Neuronal stem cell (in vitro differentiated cells): ENCODE measurements around the gene KLHL21.

Source experiments
- DNase-seq: peaks from one replicate; pipeline ENCODE4 v3.0.0-alpha.2; 2013; ENCODE audit warnings: low spot score
- H2AFZ ChIP-seq: one replicate; pipeline ENCODE4 v1.6.1; 2013; ENCODE audit warnings: mild to moderate bottlenecking, low read length, inconsistent platforms
- H2AK5ac ChIP-seq: 2 replicates; pipeline ENCODE4 v1.6.1; 2013; ENCODE audit warnings: low read depth, mild to moderate bottlenecking, inconsistent platforms, low read length, moderate library complexity, mixed read lengths
- H2BK120ac ChIP-seq: 2 replicates; pipeline ENCODE4 v1.6.1; 2013; ENCODE audit warnings: low read depth, mild to moderate bottlenecking, inconsistent platforms, low read length, moderate library complexity, mixed read lengths
- H2BK12ac ChIP-seq: one replicate; pipeline ENCODE4 v1.6.1; 2013; ENCODE audit warnings: low read length, inconsistent platforms
- H2BK15ac ChIP-seq: 2 replicates; pipeline ENCODE4 v1.6.1; 2013; ENCODE audit warnings: mild to moderate bottlenecking, low read length, inconsistent platforms, mixed read lengths
- H2BK5ac ChIP-seq: one replicate; pipeline ENCODE4 v1.6.1; 2013; ENCODE audit warnings: inconsistent platforms, mild to moderate bottlenecking, low read length, moderate library complexity
- H3K14ac ChIP-seq: one replicate; pipeline ENCODE4 v1.6.1; 2013; ENCODE audit warnings: low read length, inconsistent platforms
- H3K18ac ChIP-seq: 2 replicates; pipeline ENCODE4 v1.6.1; 2013; ENCODE audit warnings: low read length, inconsistent platforms
- H3K23ac ChIP-seq: 2 replicates; pipeline ENCODE4 v1.6.1; 2013; ENCODE audit warnings: low read depth, mild to moderate bottlenecking, mixed read lengths, low read length, inconsistent platforms; ENCODE audit not compliant: poor library complexity
- H3K27ac ChIP-seq: replicated peaks from 3 replicates; pipeline ENCODE4 v1.5.1; 2013; ENCODE audit warnings: low read length, inconsistent platforms
- H3K27me3 ChIP-seq, 3 experiments: 2 replicates each; pipeline ENCODE4 v1.6.1; 2013; ENCODE audit warnings: low read length in 3 of 3, mild to moderate bottlenecking in 2 of 3, inconsistent platforms in 1 of 3, low read depth in 1 of 3, mixed read lengths in 1 of 3, moderate library complexity in 1 of 3; ENCODE audit not compliant: control insufficient read depth in 3 of 3, insufficient read depth in 3 of 3
- H3K36me3 ChIP-seq, 2 donors: replicated peaks in 1 of 2; 2 replicates each; pipeline ENCODE4 v1.6.1; 2013; ENCODE audit warnings: low read length in 2 of 2; ENCODE audit not compliant: control insufficient read depth in 2 of 2, insufficient read depth in 2 of 2
- H3K4ac ChIP-seq: 2 replicates; pipeline ENCODE4 v1.6.1; 2013; ENCODE audit warnings: inconsistent platforms, mild to moderate bottlenecking, low read length, moderate library complexity
- H3K4me1 ChIP-seq, 2 donors: 1 replicate in 1 of 2; 2 replicates in 1 of 2; pipeline ENCODE4 v1.6.1; 2013; ENCODE audit warnings: low read length in 2 of 2, low read depth in 1 of 2; ENCODE audit not compliant: control insufficient read depth in 2 of 2, insufficient read depth in 1 of 2
- H3K4me2 ChIP-seq: one replicate; pipeline ENCODE4 v1.6.1; 2013; ENCODE audit warnings: mild to moderate bottlenecking, low read length, inconsistent platforms; ENCODE audit not compliant: insufficient read depth, poor library complexity, severe bottlenecking
- H3K4me3 ChIP-seq, 2 donors: 2 replicates each; pipeline ENCODE4 v1.5.1; 2013; ENCODE audit warnings: low read length in 2 of 2, mild to moderate bottlenecking in 2 of 2, inconsistent platforms in 1 of 2, moderate library complexity in 1 of 2
- H3K79me1 ChIP-seq: one replicate; pipeline ENCODE4 v1.6.1; 2013; ENCODE audit warnings: low read depth, mild to moderate bottlenecking, inconsistent platforms, low read length, moderate library complexity
- H3K9ac ChIP-seq: one replicate; pipeline ENCODE4 v1.6.1; 2013; ENCODE audit warnings: mild to moderate bottlenecking, low read depth, low read length, inconsistent platforms; ENCODE audit not compliant: poor library complexity
- H3K9me3 ChIP-seq, 2 donors: replicated peaks in 1 of 2; 2 replicates each; pipeline versions ENCODE3 to v1.6.1; 2013; ENCODE audit warnings: low read length in 2 of 2, mild to moderate bottlenecking in 2 of 2, inconsistent platforms in 1 of 2, low read depth in 1 of 2, mixed read lengths in 1 of 2, moderate library complexity in 1 of 2; ENCODE audit not compliant: control insufficient read depth in 2 of 2, insufficient read depth in 1 of 2
- H4K8ac ChIP-seq: one replicate; pipeline ENCODE4 v1.6.1; 2013; ENCODE audit warnings: low read depth, mild to moderate bottlenecking, inconsistent platforms, low read length, moderate library complexity
- H4K91ac ChIP-seq: one replicate; pipeline ENCODE4 v1.6.1; 2013; ENCODE audit warnings: low read length, low read depth, mild to moderate bottlenecking, inconsistent platforms; ENCODE audit not compliant: poor library complexity
- WGBS, 2 donors: extraction: QIAGEN DNeasy Blood & Tissue Kit; methylation state at CpG; one replicate each; pipeline ENCODE4 v1.1.7; 2013; ENCODE audit warnings: missing lambda C conversion rate in 2 of 2, mixed read lengths in 1 of 2; ENCODE audit not compliant: insufficient read length in 2 of 2, insufficient replicate concordance in 1 of 2; ENCODE audit errors: extremely low coverage in 2 of 2; 5-methylcytosine and 5-hydroxymethylcytosine counted together

KLHL21 gene

GRCh38 chr1:6594977-6595740 lies 7.5 kb downstream of the KLHL21 start:
- DNase-seq = no peak
- peaks cover 47 to 91% of the 10 kb centered on the region in 2 donors for H3K36me3 ChIP-seq
- H2BK15ac ChIP-seq = no peak overlapping the region
- H2BK5ac ChIP-seq = no peak overlapping the region
- no peak overlapping the region for H2BK120ac ChIP-seq
- no peak overlapping the region for H3K14ac ChIP-seq
- H4K91ac ChIP-seq = no peak overlapping the region
- no peak overlapping the region for H3K23ac ChIP-seq
- peaks cover 0 to 5% of the 10 kb centered on the region in 2 donors for H3K4me1 ChIP-seq
- H3K27me3 ChIP-seq = no peaks in the 10 kb centered on the region
- H3K27ac ChIP-seq = no peak overlapping the region
- no CpG with 5 or more reads among the region's 11 CpGs for WGBS, 2 donors
- H3K4ac ChIP-seq = no peak overlapping the region
- no peak overlapping the region for H2AFZ ChIP-seq
- no peak overlapping the region for H3K4me2 ChIP-seq
- no peak overlapping the region for H3K9ac ChIP-seq
- no peaks in the 10 kb centered on the region for H3K9me3 ChIP-seq
- H3K18ac ChIP-seq = no peak overlapping the region
- no peak overlapping the region for H3K4me3 ChIP-seq
- no peak overlapping the region for H4K8ac ChIP-seq
- no peak overlapping the region for H2BK12ac ChIP-seq
- H2AK5ac ChIP-seq = no peak overlapping the region
- peaks cover 12% of the 10 kb centered on the region for H3K79me1 ChIP-seq

GRCh38 chr1:6593810-6594209 lies 8.9 kb downstream of the KLHL21 start:
- H2BK5ac ChIP-seq = no peak overlapping the region
- no peak overlapping the region for H2BK120ac ChIP-seq
- H3K27me3 ChIP-seq = no peaks in the 10 kb centered on the region
- no peak overlapping the region for H3K23ac ChIP-seq
- H3K27ac ChIP-seq = no peak overlapping the region
- H3K4me2 ChIP-seq = no peak overlapping the region
- H2AFZ ChIP-seq = no peak overlapping the region
- no CpG with 5 or more reads among the region's 15 CpGs for WGBS, 2 donors
- H3K79me1 ChIP-seq = peaks cover 4% of the 10 kb centered on the region
- no peak overlapping the region for H4K8ac ChIP-seq
- no peaks in the 10 kb centered on the region for H3K9me3 ChIP-seq
- H3K4ac ChIP-seq = no peak overlapping the region
- H3K36me3 ChIP-seq = peaks cover 54 to 95% of the 10 kb centered on the region in 2 donors
- H3K18ac ChIP-seq = no peak overlapping the region
- H3K4me3 ChIP-seq = no peak overlapping the region
- no peak overlapping the region for H2BK12ac ChIP-seq
- no peak overlapping the region for H3K9ac ChIP-seq
- H2AK5ac ChIP-seq = no peak overlapping the region
- H2BK15ac ChIP-seq = no peak overlapping the region
- DNase-seq = no peak
- no peak overlapping the region for H4K91ac ChIP-seq
- no peaks in the 10 kb centered on the region for H3K4me1 ChIP-seq
- H3K14ac ChIP-seq = no peak overlapping the region

GRCh38 chr1:6592865-6593593 lies 9.6 kb downstream of the KLHL21 start:
- Histone ChIP-seq H2AK5ac (no peak overlapping the region), H2BK15ac (no peak overlapping the region), H3K9me3 (no peaks in the 10 kb centered on the region), H3K27me3 (no peaks in the 10 kb centered on the region), H3K4ac (no peak overlapping the region), H3K27ac (no peak overlapping the region), H4K8ac (no peak overlapping the region), H3K79me1 (peaks cover 5% of the 10 kb centered on the region), H3K4me2 (no peak overlapping the region), H3K36me3 (peaks cover 58 to 98% of the 10 kb centered on the region in 2 donors), H2BK5ac (peak overlapping the region; percentile 22), H4K91ac (no peak overlapping the region), H3K14ac (no peak overlapping the region), H2AFZ (no peak overlapping the region), H3K23ac (peak overlapping the region; percentile 38), H3K9ac (peak overlapping the region; percentile 50), H3K18ac (no peak overlapping the region), H2BK120ac (no peak overlapping the region), H3K4me3 (no peak overlapping the region), H3K4me1 (no peaks in the 10 kb centered on the region), H2BK12ac (no peak overlapping the region)
- DNase-seq = no peak
- WGBS, 2 donors = no CpG with 5 or more reads among the region's 38 CpGs

GRCh38 chr1:6592441-6592840 lies 10.2 kb downstream of the KLHL21 start:
- no CpG with 5 or more reads among the region's 5 CpGs for WGBS, 2 donors

More at GRCh38 chr1:6592441-6592840, 10.2 kb downstream of the KLHL21 start:
- Histone ChIP-seq H2AFZ (no peak overlapping the region), H3K27ac (no peak overlapping the region), H3K14ac (no peak overlapping the region), H3K4ac (no peak overlapping the region), H4K8ac (no peak overlapping the region), H3K4me3 (no peak overlapping the region), H3K36me3 (peaks cover 58 to 98% of the 10 kb centered on the region in 2 donors), H2BK120ac (no peak overlapping the region), H3K79me1 (peaks cover 7% of the 10 kb centered on the region), H2AK5ac (no peak overlapping the region), H3K4me1 (no peaks in the 10 kb centered on the region), H3K9me3 (no peaks in the 10 kb centered on the region), H2BK15ac (no peak overlapping the region), H3K23ac (no peak overlapping the region), H3K4me2 (no peak overlapping the region), H4K91ac (no peak overlapping the region), H3K27me3 (no peaks in the 10 kb centered on the region), H3K18ac (no peak overlapping the region), H3K9ac (no peak overlapping the region), H2BK12ac (no peak overlapping the region), H2BK5ac (peak overlapping the region; percentile 22)
- no peak for DNase-seq
